ENCODE data around the gene SUSD6.

Gene SUSD6

DNA sequence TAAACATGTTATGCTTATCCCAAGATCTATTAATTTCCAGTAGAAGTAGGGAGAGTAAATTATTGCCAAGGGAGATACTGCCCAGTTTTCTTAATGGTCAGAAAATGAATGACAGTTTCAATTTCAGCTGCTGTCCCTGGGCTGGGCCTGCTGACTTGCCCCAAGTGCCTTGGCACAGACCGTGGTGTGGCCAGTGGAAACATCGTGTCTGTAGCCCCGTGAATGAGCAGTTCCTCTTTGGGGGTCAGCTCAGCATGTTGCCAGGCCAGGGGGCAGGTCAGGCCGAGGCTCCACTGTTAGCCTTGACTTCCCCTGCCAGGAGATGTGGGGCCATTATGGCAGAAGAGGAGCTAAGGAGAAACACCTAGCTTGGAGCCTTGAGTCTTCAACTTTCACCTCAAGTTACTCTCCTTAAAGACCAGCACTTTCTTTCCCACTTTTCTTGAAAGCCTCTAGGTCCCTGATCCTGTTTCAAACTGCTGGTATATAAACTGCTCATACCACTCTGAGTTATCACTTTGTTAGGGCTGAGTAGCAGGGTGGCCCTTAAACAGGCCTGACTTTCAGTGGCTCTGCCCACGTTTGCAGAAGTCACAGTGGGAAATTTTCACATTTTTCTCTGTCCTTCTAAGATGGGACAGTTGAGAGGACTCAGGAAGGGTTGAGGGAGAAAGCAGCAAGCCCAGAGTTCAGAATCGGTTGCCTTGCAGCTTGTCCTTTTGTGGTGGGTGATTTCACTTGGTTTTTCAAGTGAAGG lies 73.2 kb downstream of the SUSD6 start:
- no peak overlapping the region for H3K18ac ChIP-seq (ENCODE audit: low read length)
- H3K79me2 ChIP-seq (ENCODE audit: control insufficient read depth, insufficient read depth, low read length) = no peaks in the 10 kb centered on the region
- no peaks in the 10 kb centered on the region for H3K4me1 ChIP-seq (ENCODE audit: control insufficient read depth, low read depth, low read length)
- no peak overlapping the region for H2AK5ac ChIP-seq (ENCODE audit: low read length)
- no peak overlapping the region for H3K56ac ChIP-seq (ENCODE audit: low read length)
- no peak overlapping the region for H3K9ac ChIP-seq (ENCODE audit: low read length)
- H3K4me2 ChIP-seq (ENCODE audit: low read length) = no peak overlapping the region
- WGBS (ENCODE audit: extremely low coverage, insufficient coverage, low lambda C conversion rate) = no CpG with 5 or more reads among the region's 6 CpGs
- no peaks in the 10 kb centered on the region for H3K27me3 ChIP-seq (ENCODE audit: insufficient read depth, low read length, poor library complexity)
- H3K27ac ChIP-seq (ENCODE audit: low read depth, low read length) = no peak overlapping the region
- no peaks in the 10 kb centered on the region for H3K36me3 ChIP-seq (ENCODE audit: control insufficient read depth, insufficient read depth, low read length)
- no peak overlapping the region for H3K23ac ChIP-seq (ENCODE audit: low read length)
- H3K4me3 ChIP-seq (ENCODE audit: low read length) = no peak overlapping the region
- no peaks in the 10 kb centered on the region for H3K79me1 ChIP-seq (ENCODE audit: low read length)
- H3K4ac ChIP-seq (ENCODE audit: low read depth, low read length) = no peak overlapping the region
- H2BK15ac ChIP-seq (replicated peaks; ENCODE audit: low read depth) = no peak overlapping the region
- no peak overlapping the region for H4K5ac ChIP-seq (ENCODE audit: low read length)
- no peak overlapping the region for H4K8ac ChIP-seq (ENCODE audit: low read depth, low read length)
- H2BK120ac ChIP-seq (ENCODE audit: low read depth, low read length) = no peak overlapping the region
- no peak overlapping the region for H2BK5ac ChIP-seq (ENCODE audit: low read length)
- no peak for DNase-seq

DNA sequence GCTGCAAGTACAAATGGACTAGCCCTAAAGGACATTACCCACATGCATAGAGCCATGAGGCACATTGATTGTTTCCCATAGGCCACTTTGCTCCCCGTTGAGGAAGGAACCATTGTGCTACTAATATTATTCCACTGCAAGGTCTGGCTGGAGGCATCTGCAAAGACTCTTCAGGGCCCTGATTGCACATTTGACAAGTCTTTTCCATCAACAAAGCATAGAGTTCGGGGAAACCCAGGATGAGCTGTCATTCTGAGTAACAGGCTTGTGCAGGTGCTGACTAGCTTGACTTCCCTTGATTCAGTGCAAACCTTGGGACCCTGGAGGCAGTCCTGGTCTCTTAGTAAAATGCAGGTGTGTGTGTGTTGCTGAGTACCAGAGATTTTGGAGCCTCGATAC lies 73.8 kb downstream of the SUSD6 start:
- peak overlapping the region; percentile 15 for H3K23ac ChIP-seq (ENCODE audit: low read length)
- H3K4ac ChIP-seq (ENCODE audit: low read depth, low read length) = no peak overlapping the region
- DNase-seq = no peak
- H3K4me1 ChIP-seq (ENCODE audit: control insufficient read depth, low read depth, low read length) = no peaks in the 10 kb centered on the region
- WGBS (ENCODE audit: extremely low coverage, insufficient coverage, low lambda C conversion rate) = no CpG with 5 or more reads among the region's 3 CpGs
- H2BK5ac ChIP-seq (ENCODE audit: low read length) = no peak overlapping the region
- H3K18ac ChIP-seq (ENCODE audit: low read length) = no peak overlapping the region
- H4K5ac ChIP-seq (ENCODE audit: low read length) = no peak overlapping the region
- H3K4me3 ChIP-seq (ENCODE audit: low read length) = no peak overlapping the region
- H3K27ac ChIP-seq (ENCODE audit: low read depth, low read length) = no peak overlapping the region
- no peak overlapping the region for H3K9ac ChIP-seq (ENCODE audit: low read length)
- no peak overlapping the region for H3K4me2 ChIP-seq (ENCODE audit: low read length)
- H4K8ac ChIP-seq (ENCODE audit: low read depth, low read length) = no peak overlapping the region
- H2AK5ac ChIP-seq (ENCODE audit: low read length) = no peak overlapping the region
- no peak overlapping the region for H2BK120ac ChIP-seq (ENCODE audit: low read depth, low read length)
- no peaks in the 10 kb centered on the region for H3K79me1 ChIP-seq (ENCODE audit: low read length)
- no peaks in the 10 kb centered on the region for H3K79me2 ChIP-seq (ENCODE audit: control insufficient read depth, insufficient read depth, low read length)
- no peaks in the 10 kb centered on the region for H3K36me3 ChIP-seq (ENCODE audit: control insufficient read depth, insufficient read depth, low read length)
- no peak overlapping the region for H3K56ac ChIP-seq (ENCODE audit: low read length)
- H2BK15ac ChIP-seq (replicated peaks; ENCODE audit: low read depth) = no peak overlapping the region
- no peaks in the 10 kb centered on the region for H3K27me3 ChIP-seq (ENCODE audit: insufficient read depth, low read length, poor library complexity)

DNA sequence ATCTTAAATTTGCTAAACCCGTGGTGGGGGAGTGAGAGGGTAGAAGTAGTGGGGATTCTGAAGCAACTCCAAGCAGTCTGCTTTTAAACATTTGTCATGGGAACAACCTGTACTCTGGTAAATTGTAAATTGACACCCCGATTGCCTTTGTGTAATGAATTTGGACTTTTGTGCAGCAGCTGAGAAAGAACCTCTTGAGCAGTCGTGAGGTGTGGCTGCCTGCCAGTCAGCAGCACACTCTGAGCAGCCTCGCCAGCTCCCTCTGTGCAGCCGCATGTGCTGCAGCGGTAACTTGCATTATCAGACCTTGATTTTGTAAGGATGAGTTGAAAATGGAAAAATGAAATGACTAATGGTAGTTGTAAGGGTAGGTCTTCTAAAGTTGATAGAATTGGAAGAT lies 74.3 kb downstream of the SUSD6 start:
- Histone ChIP-seq H3K27ac (ENCODE audit: low read depth, low read length) (no peak overlapping the region), H3K9ac (ENCODE audit: low read length) (no peak overlapping the region), H3K79me2 (ENCODE audit: control insufficient read depth, insufficient read depth, low read length) (no peaks in the 10 kb centered on the region), H3K56ac (ENCODE audit: low read length) (no peak overlapping the region), H2BK5ac (ENCODE audit: low read length) (no peak overlapping the region), H3K18ac (ENCODE audit: low read length) (no peak overlapping the region), H4K5ac (ENCODE audit: low read length) (no peak overlapping the region), H3K4me2 (ENCODE audit: low read length) (no peak overlapping the region), H2AK5ac (ENCODE audit: low read length) (no peak overlapping the region), H3K27me3 (ENCODE audit: insufficient read depth, low read length, poor library complexity) (no peaks in the 10 kb centered on the region), H2BK15ac (replicated peaks; ENCODE audit: low read depth) (no peak overlapping the region), H3K4me1 (ENCODE audit: control insufficient read depth, low read depth, low read length) (no peaks in the 10 kb centered on the region), H3K23ac (ENCODE audit: low read length) (no peak overlapping the region), H3K36me3 (ENCODE audit: control insufficient read depth, insufficient read depth, low read length) (no peaks in the 10 kb centered on the region), H4K8ac (ENCODE audit: low read depth, low read length) (no peak overlapping the region), H2BK120ac (ENCODE audit: low read depth, low read length) (no peak overlapping the region), H3K4me3 (ENCODE audit: low read length) (no peak overlapping the region), H3K4ac (ENCODE audit: low read depth, low read length) (no peak overlapping the region), H3K79me1 (ENCODE audit: low read length) (no peaks in the 10 kb centered on the region)
- DNase-seq = no peak
- WGBS (ENCODE audit: extremely low coverage, insufficient coverage, low lambda C conversion rate) = no CpG with 5 or more reads among the region's 6 CpGs

DNA sequence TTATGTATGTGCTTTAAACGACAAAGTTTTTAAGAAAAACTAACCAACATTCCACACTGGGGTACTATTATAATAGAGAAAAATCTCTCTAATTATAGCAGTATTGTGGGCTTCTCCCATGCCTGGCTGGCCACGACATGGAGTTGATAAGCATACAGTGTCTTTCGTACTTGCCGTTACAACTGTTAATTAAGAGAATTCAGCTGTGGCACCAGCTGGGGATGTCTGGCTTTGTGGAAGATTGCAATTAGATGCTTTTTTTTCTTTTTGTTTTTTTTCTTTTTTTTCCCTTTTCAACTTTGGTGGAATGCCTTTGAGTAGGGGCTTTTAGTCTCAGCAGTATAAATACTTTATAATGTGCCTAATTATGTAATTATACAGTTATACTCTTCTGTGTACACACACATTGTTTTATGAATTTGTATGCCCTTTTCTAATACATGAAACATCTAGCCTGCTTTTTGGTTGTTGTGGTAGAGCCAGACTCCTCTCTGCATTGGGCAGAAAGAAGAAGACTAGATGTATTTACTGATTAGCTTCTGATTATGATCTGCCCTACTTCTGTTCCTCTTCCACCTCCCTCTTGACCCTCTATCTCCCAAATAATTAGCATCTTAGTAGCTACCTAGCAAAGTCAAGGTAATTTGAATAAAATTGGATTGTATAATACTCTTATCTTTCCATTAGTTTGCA lies 76.4 kb downstream of the SUSD6 start:
- Histone ChIP-seq H2AK5ac (ENCODE audit: low read length) (no peak overlapping the region), H2BK15ac (replicated peaks; ENCODE audit: low read depth) (no peak overlapping the region), H4K8ac (ENCODE audit: low read depth, low read length) (no peak overlapping the region), H3K27me3 (ENCODE audit: insufficient read depth, low read length, poor library complexity) (no peaks in the 10 kb centered on the region), H3K36me3 (ENCODE audit: control insufficient read depth, insufficient read depth, low read length) (no peaks in the 10 kb centered on the region), H3K27ac (ENCODE audit: low read depth, low read length) (no peak overlapping the region), H3K4ac (ENCODE audit: low read depth, low read length) (no peak overlapping the region), H3K4me3 (ENCODE audit: low read length) (no peak overlapping the region), H3K23ac (ENCODE audit: low read length) (no peak overlapping the region), H4K5ac (ENCODE audit: low read length) (no peak overlapping the region), H3K18ac (ENCODE audit: low read length) (no peak overlapping the region), H3K4me1 (ENCODE audit: control insufficient read depth, low read depth, low read length) (no peaks in the 10 kb centered on the region), H3K9ac (ENCODE audit: low read length) (no peak overlapping the region), H3K79me2 (ENCODE audit: control insufficient read depth, insufficient read depth, low read length) (no peaks in the 10 kb centered on the region), H3K56ac (ENCODE audit: low read length) (no peak overlapping the region), H2BK120ac (ENCODE audit: low read depth, low read length) (no peak overlapping the region), H2BK5ac (ENCODE audit: low read length) (no peak overlapping the region), H3K79me1 (ENCODE audit: low read length) (no peaks in the 10 kb centered on the region), H3K4me2 (ENCODE audit: low read length) (no peak overlapping the region)
- no peak for DNase-seq
- WGBS (ENCODE audit: extremely low coverage, insufficient coverage, low lambda C conversion rate) = no CpG with 5 or more reads among the region's 4 CpGs

DNA sequence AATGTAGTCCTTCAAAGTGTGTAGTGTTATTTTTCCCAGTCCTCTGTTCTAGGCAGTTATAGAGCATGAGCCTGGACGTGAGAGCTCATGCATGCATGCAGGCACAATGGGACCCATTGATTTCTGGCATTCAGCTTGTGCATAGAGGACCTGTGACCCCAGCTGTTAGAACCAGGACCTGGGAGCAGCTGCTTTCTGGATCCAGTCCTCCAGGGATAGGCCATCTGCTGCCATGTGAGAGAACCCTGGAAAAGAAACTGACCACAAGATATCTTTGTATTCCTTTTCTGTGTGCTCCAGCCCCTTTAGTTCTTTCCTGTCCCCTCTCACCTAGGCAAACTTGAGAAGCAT lies 76.9 kb downstream of the SUSD6 start:
- Histone ChIP-seq H3K18ac (ENCODE audit: low read length) (no peak overlapping the region), H3K4ac (ENCODE audit: low read depth, low read length) (no peak overlapping the region), H2BK5ac (ENCODE audit: low read length) (no peak overlapping the region), H3K27ac (ENCODE audit: low read depth, low read length) (no peak overlapping the region), H2AK5ac (ENCODE audit: low read length) (no peak overlapping the region), H3K4me1 (ENCODE audit: control insufficient read depth, low read depth, low read length) (peaks cover 3% of the 10 kb centered on the region), H3K56ac (ENCODE audit: low read length) (no peak overlapping the region), H3K4me3 (ENCODE audit: low read length) (no peak overlapping the region), H2BK15ac (replicated peaks; ENCODE audit: low read depth) (no peak overlapping the region), H4K5ac (ENCODE audit: low read length) (no peak overlapping the region), H4K8ac (ENCODE audit: low read depth, low read length) (no peak overlapping the region), H3K23ac (ENCODE audit: low read length) (no peak overlapping the region), H3K27me3 (ENCODE audit: insufficient read depth, low read length, poor library complexity) (no peaks in the 10 kb centered on the region), H3K36me3 (ENCODE audit: control insufficient read depth, insufficient read depth, low read length) (no peaks in the 10 kb centered on the region), H3K9ac (ENCODE audit: low read length) (no peak overlapping the region), H2BK120ac (ENCODE audit: low read depth, low read length) (no peak overlapping the region), H3K79me2 (ENCODE audit: control insufficient read depth, insufficient read depth, low read length) (no peaks in the 10 kb centered on the region), H3K4me2 (ENCODE audit: low read length) (no peak overlapping the region), H3K79me1 (ENCODE audit: low read length) (no peaks in the 10 kb centered on the region)
- no peak for DNase-seq
- WGBS (ENCODE audit: extremely low coverage, insufficient coverage, low lambda C conversion rate) = no CpG with 5 or more reads among the region's 1 CpG

Data from mesendoderm (in vitro differentiated cells).